HepG2 (cell line): Measurements from ENCODE around the gene MGMT. TPM values are rescaled to one million over a fixed set of nuclear protein-coding genes. Genes with fewer than 3 reads are reported as not detected.

Experiments used
- ATAC-seq: fragments of 200-7000 bp; cut with Tn5 transposase; 3 replicates; pipeline ENCODE4 v1.9.1; 2020; ENCODE audit warnings: mild to moderate bottlenecking, moderate library complexity
- BruUV-seq: library from RNA; stranded (reverse); fragments of 400-500 nt; replicated peaks from 2 replicates; lab custom pipeline; 2021; lab: Mats Ljungman, UMichigan
- CTCF ChIA-PET: fragments of 300-600 bp; formaldehyde crosslinking; extraction: SDS; loops from one replicate; lab custom pipeline; 2021; ENCODE audit warnings: low total read pairs, inconsistent platforms, low intra/inter-chr PET ratio; lab: Yijun Ruan, JAX
- POLR2A ChIA-PET: fragments of 350-600 bp; sonication (Branson Sonifier 250); formaldehyde crosslinking; loops from one replicate; lab custom pipeline; 2020; ENCODE audit warnings: antibody characterized with exemption, inconsistent platforms; lab: Yijun Ruan, JAX
- DNase-seq: peaks from one replicate; pipeline ENCODE4 v3.0.0-alpha.2; 2015; ENCODE audit warnings: low spot score
- FAIRE-seq: peaks from 3 replicates; lab custom pipeline; 2011; peaks lifted over from hg19 to GRCh38; lab: Jason Lieb, UNC
- H2AFZ ChIP-seq: one replicate; pipeline ENCODE4 v1.6.1; 2011; ENCODE audit warnings: low read length, inconsistent platforms
- H3K27ac ChIP-seq: fragments of 300-600 bp; 3 replicates; pipeline ENCODE4 v1.8.0; 2011; ENCODE audit warnings: mixed run types, mild to moderate bottlenecking, mixed read lengths, low read length, inconsistent platforms; ENCODE audit not compliant: insufficient read depth; ENCODE audit errors: extremely low read length
- H3K27me3 ChIP-seq, 2 experiments: fragments of 200-600 bp in 1 of 2; 2 replicates in 1 of 2; 3 replicates in 1 of 2; pipeline versions ENCODE4 v1.6.0 to v1.8.0; 2011; ENCODE audit warnings: low read length in 2 of 2, mild to moderate bottlenecking in 2 of 2, moderate library complexity in 2 of 2, inconsistent platforms in 1 of 2; ENCODE audit not compliant: insufficient read depth in 2 of 2, control insufficient read depth in 1 of 2
- H3K36me3 ChIP-seq, 2 experiments: fragments of 200-600 bp in 1 of 2; replicated peaks in 1 of 2; 2 replicates in 1 of 2; 3 replicates in 1 of 2; pipeline versions ENCODE4 v1.5.1 to v1.8.0; 2011; ENCODE audit warnings: low read length in 2 of 2, inconsistent platforms in 1 of 2; ENCODE audit not compliant: insufficient read depth in 2 of 2, control insufficient read depth in 1 of 2
- H3K4me1 ChIP-seq: 2 replicates; pipeline ENCODE4 v1.5.1; 2012; ENCODE audit warnings: low read length, inconsistent platforms; ENCODE audit not compliant: insufficient read depth
- H3K4me2 ChIP-seq: 2 replicates; pipeline ENCODE4 v1.6.0; 2011; ENCODE audit warnings: low read depth, low read length, inconsistent platforms
- H3K4me3 ChIP-seq, 3 experiments: fragments of 200-600 bp in 1 of 3; sonication (generic), shearing (Covaris generic) in 1 of 3; replicated peaks in 1 of 3; 2 replicates each; pipeline ENCODE4 v1.5.1; 2011 to 2016; ENCODE audit warnings: low read length in 3 of 3, inconsistent platforms in 2 of 3, low read depth in 2 of 3, mild to moderate bottlenecking in 2 of 3, control low read depth in 1 of 3, mixed read lengths in 1 of 3; ENCODE audit not compliant: insufficient read depth in 1 of 3
- H3K79me2 ChIP-seq: one replicate; pipeline ENCODE4 v1.6.1; 2011; ENCODE audit warnings: low read length, inconsistent platforms; ENCODE audit not compliant: insufficient read depth
- H3K9ac ChIP-seq: 2 replicates; pipeline ENCODE4 v1.6.0; 2011; ENCODE audit warnings: mild to moderate bottlenecking, low read depth, low read length, inconsistent platforms; ENCODE audit not compliant: insufficient read depth
- H3K9me3 ChIP-seq: 2 replicates; pipeline ENCODE4 v1.5.1; 2012; ENCODE audit warnings: mild to moderate bottlenecking, low read length
- H4K20me1 ChIP-seq: 2 replicates; pipeline ENCODE4 v1.6.0; 2011; ENCODE audit warnings: inconsistent platforms, mild to moderate bottlenecking, low read length, moderate library complexity; ENCODE audit not compliant: insufficient read depth
- BORCS8-MEF2B ChIP-seq: sonication (generic); formaldehyde crosslinking; IDR thresholded peaks from 2 replicates; pipeline ENCODE4 v1.8.0; 2022; ENCODE audit warnings: mild to moderate bottlenecking, missing genetic modification reagents
- CCDC6 ChIP-seq: sonication (generic); formaldehyde crosslinking; IDR thresholded peaks from 2 replicates; pipeline ENCODE4 v1.8.1; 2022; ENCODE audit warnings: mild to moderate bottlenecking, missing genetic modification reagents, moderate library complexity
- DMTF1 ChIP-seq: sonication (generic); formaldehyde crosslinking; IDR thresholded peaks from 2 replicates; pipeline ENCODE4 v1.4.0; 2020; ENCODE audit warnings: mild to moderate bottlenecking, missing genetic modification reagents
- FOXP1 ChIP-seq, 2 experiments: fragments of 450-650 bp in 1 of 2; IDR thresholded peaks; 2 replicates each; pipeline ENCODE4 v1.6.1; 2017 to 2018; ENCODE audit warnings: antibody characterized with exemption in 1 of 2
- HOXA3 ChIP-seq: sonication (generic); formaldehyde crosslinking; IDR thresholded peaks from 2 replicates; pipeline ENCODE4 v1.5.0; 2020; ENCODE audit warnings: missing genetic modification reagents
- JUN ChIP-seq: sonication (generic); formaldehyde crosslinking; IDR thresholded peaks from 2 replicates; pipeline ENCODE4 v1.4.0; 2020; ENCODE audit warnings: mild to moderate bottlenecking, missing genetic modification reagents
- KLF11 ChIP-seq: IDR thresholded peaks from 2 replicates; pipeline ENCODE4 v1.6.1; 2016; ENCODE audit warnings: missing compliant biosample characterization
- NKX3-1 ChIP-seq: sonication (generic); formaldehyde crosslinking; IDR thresholded peaks from 2 replicates; pipeline ENCODE4 v1.5.0; 2020; ENCODE audit warnings: missing genetic modification reagents
- NR1H2 ChIP-seq: sonication (generic); formaldehyde crosslinking; IDR thresholded peaks from 2 replicates; pipeline ENCODE4 v1.8.1; 2022; ENCODE audit warnings: low read depth, missing genetic modification reagents, borderline replicate concordance
- PCBP1 ChIP-seq: fragments of 200-400 bp; formaldehyde crosslinking; IDR thresholded peaks from 2 replicates; pipeline ENCODE4 v1.6.1; 2017; ENCODE audit warnings: mild to moderate bottlenecking, low read depth, low read length, borderline replicate concordance
- SETDB1 ChIP-seq: sonication (generic); formaldehyde crosslinking; IDR thresholded peaks from 2 replicates; pipeline ENCODE4 v1.5.1; 2020; ENCODE audit warnings: missing genetic modification reagents, mild to moderate bottlenecking, borderline replicate concordance
- ZNF460 ChIP-seq: sonication (generic); formaldehyde crosslinking; IDR thresholded peaks from 2 replicates; pipeline ENCODE4 v1.5.1; 2020; ENCODE audit warnings: missing genetic modification reagents, mild to moderate bottlenecking, borderline replicate concordance
- ZNF562 ChIP-seq: sonication (generic); formaldehyde crosslinking; IDR thresholded peaks from 2 replicates; pipeline ENCODE4 v1.8.0; 2022; ENCODE audit warnings: missing genetic modification reagents, borderline replicate concordance
- ZNF580 ChIP-seq: IDR thresholded peaks from 2 replicates; pipeline ENCODE4 v1.6.1; 2016; ENCODE audit warnings: low read depth, borderline replicate concordance
- ZNF678 ChIP-seq: sonication (generic); formaldehyde crosslinking; IDR thresholded peaks from 2 replicates; pipeline ENCODE4 v1.4.0; 2020; ENCODE audit warnings: mild to moderate bottlenecking, missing genetic modification reagents
- WGBS: methylation state at CpG from one replicate; pipeline ENCODE4 v1.1.6; 2017; ENCODE audit warnings: low lambda C conversion rate; 5-methylcytosine and 5-hydroxymethylcytosine counted together
- in situ Hi-C: cut with HindIII; loops from 2 replicates; pipeline ENCODE4 v1.10.0; 2017; ENCODE audit warnings: low pct_unique_long_range_greater_than_20kb; ENCODE audit not compliant: extremely low pct_ligation_motif_present
- intact Hi-C: fragments of 100-400 bp; cut with micrococcal nuclease; formaldehyde crosslinking; loops from one replicate; pipeline ENCODE4 v1.10.0; 2022; ENCODE audit not compliant: unreplicated experiment
- polyA plus RNA-seq, 8 experiments: library from polyadenylated mRNA; depleted of rRNA in 3 of 8; stranded (reverse) in 7 of 8; unstranded in 1 of 8; fragments of >200 nt; fragmentation: Illumina TruSeq in 4 of 8; extraction: Trizol in 4 of 8; gene quantifications; 2 replicates each; pipeline versions ENCODE4 v1.2.1 to v1.2.3, GENCODE V29; 2011 to 2016; ENCODE audit warnings: low read depth in 4 of 8, missing spikeins in 1 of 8, mixed read lengths in 1 of 8; ENCODE audit not compliant: insufficient read depth in 1 of 8
- total RNA-seq, 5 experiments: library from RNA; depleted of rRNA; stranded (reverse); fragments of >200 nt; fragmentation: Illumina TruSeq; extraction: Trizol; gene quantifications; 2 replicates each; pipeline ENCODE4 v1.2.3, GENCODE V29; 2016; ENCODE audit warnings: low read depth in 1 of 5

MGMT gene
- total and polyA plus RNA-seq, 2 of the 13 experiments (the other 11 are each of a cell fraction or from before 2014, with no cell fraction given) = 12.0 to 19.5 TPM

GRCh38 chr10:129784891-129785290, 317.9 kb downstream of the MGMT start:
- Histone ChIP-seq H3K4me1 (peaks cover 7% of the 10 kb centered on the region; the same call in 1 of the 2 replicates), H3K9me3 (no peaks in the 10 kb centered on the region), H3K4me3 (no peak overlapping the region), H3K27ac (no peak overlapping the region), H3K36me3 (no peaks in the 10 kb centered on the region), H4K20me1 (no peaks in the 10 kb centered on the region), H3K79me2 (no peaks in the 10 kb centered on the region), H3K4me2 (no peak overlapping the region), H2AFZ (no peak overlapping the region), H3K27me3 (no peaks in the 10 kb centered on the region), H3K9ac (no peak overlapping the region)
- BruUV-seq = no TSS peak
- no peak for TF ChIP-seq PCBP1
- CTCF ChIA-PET = no interaction called here
- in situ Hi-C loops (no loop called here), intact Hi-C loops (no loop called here)
- DNase-seq = no peak
- 69% methylated on average over 2 of the region's 13 CpGs for WGBS
- no peak for ATAC-seq
- no peak for FAIRE-seq
- POLR2A ChIA-PET = no interaction called here

- Histone ChIP-seq H3K9me3 (no peaks in the 10 kb centered on the region), H3K4me3 (no peak overlapping the region), H2AFZ (no peak overlapping the region), H3K79me2 (no peaks in the 10 kb centered on the region), H3K27ac (no peak overlapping the region), H4K20me1 (no peaks in the 10 kb centered on the region), H3K9ac (no peak overlapping the region), H3K27me3 (no peaks in the 10 kb centered on the region), H3K4me1 (peaks cover under 1% of the 10 kb centered on the region; the same call in 1 of the 2 replicates), H3K36me3 (no peaks in the 10 kb centered on the region), H3K4me2 (no peak overlapping the region)
- POLR2A ChIA-PET = no interaction called here
- DNase-seq (no peak), ATAC-seq (peak; percentile 47; the same call in 2 of the 3 replicates), FAIRE-seq (no peak)
- intact Hi-C loops = no loop called here
- BruUV-seq = no TSS peak
- in situ Hi-C loops = no loop called here
- CTCF ChIA-PET = no interaction called here
- 60% methylated on average over 1 of the region's 16 CpGs for WGBS
- no peak for TF ChIP-seq BORCS8-MEF2B (CRISPR knock-in tag)
- TF ChIP-seq JUN (CRISPR knock-in tag) = no peak
- TF ChIP-seq CCDC6 (CRISPR knock-in tag) = no peak
- TF ChIP-seq ZNF460 (CRISPR knock-in tag) = no peak
- TF ChIP-seq KLF11 (CRISPR knock-in tag) = no peak
- no peak for TF ChIP-seq NKX3-1
- no peak for TF ChIP-seq ZNF678 (CRISPR knock-in tag)
- TF ChIP-seq FOXP1 (IDR thresholded peaks at IDR 0.05) = no peak
- no peak for TF ChIP-seq FOXP1 (CRISPR knock-in tag; IDR thresholded peaks at IDR 0.05)
- TF ChIP-seq ZNF580 (CRISPR knock-in tag) = no peak
- TF ChIP-seq NR1H2 (CRISPR knock-in tag) = no peak
- TF ChIP-seq HOXA3 (CRISPR knock-in tag) = no peak
- TF ChIP-seq ZNF562 (CRISPR knock-in tag) = no peak
- TF ChIP-seq DMTF1 = no peak
- TF ChIP-seq SETDB1 (CRISPR knock-in tag) = no peak
These were observed 318.5 kb downstream of the MGMT start for GRCh38 chr10:129785536-129785981.
